GM23248 (cell line): Measurements from ENCODE around the gene CFAP20DC. TPM values are rescaled to one million over a fixed set of nuclear protein-coding genes. Genes with fewer than 3 reads are reported as not detected.

Source experiments
- DNase-seq: peaks from one replicate; pipeline ENCODE4 v3.0.0-alpha.2; 2015
- H2AFZ ChIP-seq: fragments of 200-600 bp; sonication (generic); 2 replicates; pipeline ENCODE4 v1.6.1; 2016; ENCODE audit warnings: antibody characterized with exemption
- H3F3A ChIP-seq: fragments of 200-600 bp; sonication (generic); 2 replicates; pipeline ENCODE4 v1.6.1; 2016; ENCODE audit warnings: mild to moderate bottlenecking, antibody characterized with exemption, mixed run types; ENCODE audit not compliant: insufficient read depth
- H3K27ac ChIP-seq: fragments of 200-600 bp; sonication (generic); 2 replicates; pipeline ENCODE4 v1.5.1; 2016; ENCODE audit warnings: mild to moderate bottlenecking
- H3K27me3 ChIP-seq: fragments of 200-600 bp; sonication (generic); replicated peaks from 2 replicates; pipeline ENCODE4 v1.6.1; 2016; ENCODE audit warnings: mild to moderate bottlenecking; ENCODE audit not compliant: insufficient read depth
- H3K36me3 ChIP-seq: fragments of 200-600 bp; sonication (generic); 2 replicates; pipeline ENCODE4 v1.6.1; 2016; ENCODE audit warnings: low read depth, mild to moderate bottlenecking
- H3K4me1 ChIP-seq: fragments of 200-600 bp; sonication (generic); 2 replicates; pipeline ENCODE4 v1.6.1; 2016; ENCODE audit warnings: mild to moderate bottlenecking; ENCODE audit not compliant: insufficient read depth
- H3K4me2 ChIP-seq: fragments of 200-600 bp; sonication (generic); one replicate; pipeline ENCODE4 v1.6.1; 2016; ENCODE audit warnings: mild to moderate bottlenecking; ENCODE audit not compliant: unreplicated experiment
- H3K4me3 ChIP-seq: fragments of 200-600 bp; sonication (generic); 2 replicates; pipeline ENCODE4 v1.5.1; 2016; ENCODE audit warnings: mild to moderate bottlenecking
- H3K79me2 ChIP-seq: fragments of 200-600 bp; sonication (generic); 2 replicates; pipeline ENCODE4 v1.6.1; 2016; ENCODE audit warnings: mild to moderate bottlenecking; ENCODE audit not compliant: insufficient read depth
- H3K9ac ChIP-seq: fragments of 200-600 bp; sonication (generic); 2 replicates; pipeline ENCODE4 v1.6.1; 2016; ENCODE audit warnings: mild to moderate bottlenecking
- H3K9me2 ChIP-seq: fragments of 200-600 bp; sonication (generic); 2 replicates; pipeline ENCODE4 v1.6.1; 2016; ENCODE audit warnings: mixed run types, mild to moderate bottlenecking, moderate library complexity; ENCODE audit not compliant: insufficient read depth
- H3K9me3 ChIP-seq: fragments of 200-600 bp; sonication (generic); one replicate; pipeline ENCODE4 v1.6.1; 2017; ENCODE audit warnings: low read depth
- H4K20me1 ChIP-seq: fragments of 200-600 bp; sonication (generic); 2 replicates; pipeline ENCODE4 v1.6.0; 2016; ENCODE audit not compliant: insufficient read depth
- EZH2 ChIP-seq: fragments of 200-600 bp; sonication (generic); IDR thresholded peaks from 2 replicates; pipeline ENCODE4 v1.6.1; 2018; ENCODE audit warnings: antibody characterized with exemption, mild to moderate bottlenecking; ENCODE audit not compliant: insufficient read depth, poor library complexity, severe bottlenecking
- EZH2phosphoT487 ChIP-seq: fragments of 200-600 bp; sonication (generic); IDR thresholded peaks from 2 replicates; pipeline ENCODE4 v1.6.1; 2018; ENCODE audit warnings: antibody characterized with exemption, moderate library complexity, mild to moderate bottlenecking, low read depth; ENCODE audit not compliant: insufficient read depth
- WGBS, 2 experiments: methylation state at CpG; one replicate each; pipeline ENCODE4 v1.1.6; 2015 to 2017; ENCODE audit warnings: low lambda C conversion rate in 2 of 2, low coverage in 1 of 2; ENCODE audit errors: missing lambda C conversion rate in 2 of 2; 5-methylcytosine and 5-hydroxymethylcytosine counted together
- in situ Hi-C: fragments of 300-500 bp; cut with MboI; formaldehyde crosslinking; loops from 2 replicates; pipeline ENCODE4 v1.15.0; 2020
- polyA plus RNA-seq: library from polyadenylated mRNA; unstranded; fragments of >200 nt; fragmentation: Nextera tagmentation; extraction: Ambion mirVana; gene quantifications from 2 replicates; pipeline ENCODE4 v1.2.1, GENCODE V29; 2016
- total RNA-seq: library from RNA; depleted of rRNA; stranded (reverse); fragments of >200 nt; shearing (Covaris generic); gene quantifications from 2 replicates; pipeline ENCODE4 v1.2.3, GENCODE V29; 2014

Gene CFAP20DC
- total and polyA plus RNA-seq, 2 experiments from 2014 or later, result 1.9 to 2.9 TPM

DNA sequence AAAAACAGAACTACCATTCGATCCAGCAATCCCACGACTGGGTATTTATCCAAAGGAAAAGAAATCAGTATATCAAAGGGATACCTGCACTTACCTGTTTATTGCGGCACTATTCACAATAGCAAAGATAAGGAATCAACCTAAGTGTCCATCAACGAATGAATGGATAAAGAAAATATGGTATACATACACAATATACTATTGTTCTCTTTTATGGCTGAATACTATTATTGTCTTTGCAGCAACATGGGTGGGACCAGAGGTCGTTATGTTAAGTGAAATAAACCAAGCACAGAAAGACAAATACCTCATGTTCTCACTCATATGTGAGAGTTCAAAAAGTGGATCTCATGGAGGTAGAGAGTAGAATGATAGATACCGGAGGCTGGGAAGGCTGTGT is 264.9 kb downstream of the CFAP20DC start:
- in situ Hi-C loops, result no loop called here
- Histone ChIP-seq H3F3A (no peaks in the 10 kb centered on the region), H3K4me3 (no peak overlapping the region), H3K9ac (no peak overlapping the region), H3K9me2 (no peaks in the 10 kb centered on the region), H3K79me2 (no peaks in the 10 kb centered on the region), H3K4me1 (no peaks in the 10 kb centered on the region), H3K4me2 (no peak overlapping the region), H3K27me3 (no peaks in the 10 kb centered on the region), H2AFZ (no peak overlapping the region), H3K9me3 (peaks cover 7% of the 10 kb centered on the region), H4K20me1 (no peaks in the 10 kb centered on the region), H3K36me3 (no peaks in the 10 kb centered on the region), H3K27ac (no peak overlapping the region)
- WGBS, 2 experiments, result 84% methylated on average over 6 of the region's 6 CpGs
- no peak for DNase-seq
- no peak for TF ChIP-seq EZH2phosphoT487
- no peak for TF ChIP-seq EZH2

GRCh38 chr3:58784425-58784824 is 265.4 kb downstream of the CFAP20DC start:
- H3K4me2 ChIP-seq, result no peak overlapping the region
- no peaks in the 10 kb centered on the region for H4K20me1 ChIP-seq
- no peak overlapping the region for H3K27ac ChIP-seq
- in situ Hi-C loops, result no loop called here
- no peak for TF ChIP-seq EZH2
- TF ChIP-seq EZH2phosphoT487, result no peak
- H3K79me2 ChIP-seq, result no peaks in the 10 kb centered on the region
- H3F3A ChIP-seq, result no peaks in the 10 kb centered on the region
- DNase-seq, result no peak
- no peaks in the 10 kb centered on the region for H3K4me1 ChIP-seq
- no peaks in the 10 kb centered on the region for H3K9me2 ChIP-seq
- WGBS, 2 experiments, result 79 to 94% methylated on average over 4 of the region's 4 CpGs
- no peak overlapping the region for H2AFZ ChIP-seq
- no peak overlapping the region for H3K9ac ChIP-seq
- peaks cover 11% of the 10 kb centered on the region for H3K9me3 ChIP-seq
- H3K36me3 ChIP-seq, result no peaks in the 10 kb centered on the region
- no peaks in the 10 kb centered on the region for H3K27me3 ChIP-seq
- no peak overlapping the region for H3K4me3 ChIP-seq

GRCh38 chr3:58783845-58784244 is 266.0 kb downstream of the CFAP20DC start:
- Histone ChIP-seq H3K4me2 (no peak overlapping the region), H3K4me3 (no peak overlapping the region), H3K36me3 (no peaks in the 10 kb centered on the region), H3K79me2 (no peaks in the 10 kb centered on the region), H3K9me2 (no peaks in the 10 kb centered on the region), H3K9me3 (peaks cover 16% of the 10 kb centered on the region), H3K27me3 (no peaks in the 10 kb centered on the region), H3K4me1 (no peaks in the 10 kb centered on the region), H3K27ac (no peak overlapping the region), H3K9ac (no peak overlapping the region), H3F3A (no peaks in the 10 kb centered on the region), H2AFZ (no peak overlapping the region), H4K20me1 (no peaks in the 10 kb centered on the region)
- in situ Hi-C loops, result no loop called here
- 98 to 100% methylated on average over 2 of the region's 2 CpGs for WGBS, 2 experiments
- no peak for TF ChIP-seq EZH2
- TF ChIP-seq EZH2phosphoT487, result no peak
- DNase-seq, result no peak

DNA sequence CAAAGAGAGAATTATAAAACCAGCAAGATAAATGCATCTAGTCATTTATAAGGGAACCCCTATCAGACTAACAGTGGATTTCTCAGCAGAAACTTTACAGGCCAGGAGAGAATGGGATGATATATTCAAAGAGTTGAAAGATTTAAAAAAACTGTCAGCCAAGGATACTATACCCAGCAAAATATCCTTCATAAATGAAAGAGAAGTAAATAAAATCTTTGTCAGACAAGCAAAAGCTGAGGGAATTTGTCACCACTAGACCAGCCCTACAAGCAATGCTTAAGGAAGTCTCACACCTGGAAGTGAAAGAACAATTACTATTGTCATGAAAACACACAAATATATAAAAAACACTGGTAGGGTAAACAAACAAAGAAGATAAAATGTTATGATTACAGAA is 269.9 kb downstream of the CFAP20DC start:
- H3F3A ChIP-seq, result no peaks in the 10 kb centered on the region
- H3K4me2 ChIP-seq, result no peak overlapping the region
- in situ Hi-C loops, result no loop called here
- no peak overlapping the region for H3K9ac ChIP-seq
- no peaks in the 10 kb centered on the region for H3K9me2 ChIP-seq
- no peaks in the 10 kb centered on the region for H3K4me1 ChIP-seq
- H3K9me3 ChIP-seq, result peaks cover 16% of the 10 kb centered on the region
- H3K27ac ChIP-seq, result no peak overlapping the region
- H3K79me2 ChIP-seq, result no peaks in the 10 kb centered on the region
- no peak overlapping the region for H3K4me3 ChIP-seq
- DNase-seq, result no peak
- H3K36me3 ChIP-seq, result no peaks in the 10 kb centered on the region
- H2AFZ ChIP-seq, result no peak overlapping the region
- TF ChIP-seq EZH2 (no peak), EZH2phosphoT487 (no peak)
- H4K20me1 ChIP-seq, result no peaks in the 10 kb centered on the region
- no peaks in the 10 kb centered on the region for H3K27me3 ChIP-seq

- Histone ChIP-seq H3F3A (no peaks in the 10 kb centered on the region), H3K9me2 (no peaks in the 10 kb centered on the region), H3K9me3 (peaks cover 16% of the 10 kb centered on the region), H3K27me3 (no peaks in the 10 kb centered on the region), H3K9ac (no peak overlapping the region), H4K20me1 (no peaks in the 10 kb centered on the region), H3K4me3 (no peak overlapping the region), H3K36me3 (no peaks in the 10 kb centered on the region), H3K79me2 (no peaks in the 10 kb centered on the region), H3K4me2 (no peak overlapping the region), H3K27ac (no peak overlapping the region), H3K4me1 (no peaks in the 10 kb centered on the region), H2AFZ (no peak overlapping the region)
- no peak for DNase-seq
- in situ Hi-C loops, result no loop called here
- TF ChIP-seq EZH2, result no peak
- no peak for TF ChIP-seq EZH2phosphoT487
- WGBS, 2 experiments, result 35% methylated on average over 2 of the region's 2 CpGs
These were observed 273.6 kb downstream of the CFAP20DC start for GRCh38 chr3:58776231-58776630.
